Measurements from ENCODE around the gene ACTR10. TPM values are rescaled to one million over a fixed set of nuclear protein-coding genes. Genes with fewer than 3 reads are reported as not detected.
A peak's percentile ranks its signal among the peaks of the same experiment; 100 is the strongest.

The ACTR10 gene
- total and polyA plus RNA-seq, 9 of the 15 experiments (the other 6 are each of a cell fraction or from before 2014, with no cell fraction given): 22.0 to 66.1 (median 34.1) TPM

GRCh38 chr14:58280954-58281787 is 81.2 kb downstream of the ACTR10 start (continued):
- peak; percentile 77; the same call in 1 of the 2 replicates for TF ChIP-seq ARID3A (IDR thresholded peaks at IDR 0.05; ENCODE audit: borderline replicate concordance, low read depth, low read length)
- peak; percentile 76 for TF ChIP-seq FOXJ2 (tag; IDR thresholded peaks at IDR 0.05)
- TF ChIP-seq LCOR (CRISPR knock-in tag; IDR thresholded peaks at IDR 0.05): 0 out of 2 replicates have a peak, but pooled peaks have one; percentile 20
- TF ChIP-seq TEAD1 (CRISPR knock-in tag; IDR thresholded peaks at IDR 0.05): peak in 1 of 2 experiments; percentile 49; a peak in 1 of 4 replicates
- no peak for TF ChIP-seq NCOR1 (IDR thresholded peaks at IDR 0.05)
- 0 out of 2 replicates have a peak, but pooled peaks have one; percentile 50 for TF ChIP-seq HDAC2 (IDR thresholded peaks at IDR 0.05)
- peak; percentile 67 for TF ChIP-seq CBFA2T3 (IDR thresholded peaks at IDR 0.05)
- TF ChIP-seq SOX6 (IDR thresholded peaks at IDR 0.05): peak; percentile 83
- TF ChIP-seq NBN (IDR thresholded peaks at IDR 0.05; ENCODE audit: low read depth): peak; percentile 60; the same call in 1 of the 2 replicates
- 0 out of 2 replicates have a peak, but pooled peaks have one; percentile 43 for TF ChIP-seq ZNF384 (IDR thresholded peaks at IDR 0.05; ENCODE audit: low read depth, low read length)
- TF ChIP-seq KDM1A (IDR thresholded peaks at IDR 0.05): peak; percentile 48 to 54; a peak in 2 of 4 replicates
- no peak for TF ChIP-seq NR2F6 (CRISPR knock-in tag; IDR thresholded peaks at IDR 0.05)
- TF ChIP-seq, protein P1, sequence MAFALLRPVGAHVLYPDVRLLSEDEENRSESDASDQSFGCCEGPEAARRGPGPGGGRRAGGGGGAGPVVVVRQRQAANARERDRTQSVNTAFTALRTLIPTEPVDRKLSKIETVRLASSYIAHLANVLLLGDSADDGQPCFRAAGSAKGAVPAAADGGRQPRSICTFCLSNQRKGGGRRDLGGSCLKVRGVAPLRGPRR (CRISPR knock-in tag; IDR thresholded peaks at IDR 0.05): no peak
- TF ChIP-seq, protein P2, sequence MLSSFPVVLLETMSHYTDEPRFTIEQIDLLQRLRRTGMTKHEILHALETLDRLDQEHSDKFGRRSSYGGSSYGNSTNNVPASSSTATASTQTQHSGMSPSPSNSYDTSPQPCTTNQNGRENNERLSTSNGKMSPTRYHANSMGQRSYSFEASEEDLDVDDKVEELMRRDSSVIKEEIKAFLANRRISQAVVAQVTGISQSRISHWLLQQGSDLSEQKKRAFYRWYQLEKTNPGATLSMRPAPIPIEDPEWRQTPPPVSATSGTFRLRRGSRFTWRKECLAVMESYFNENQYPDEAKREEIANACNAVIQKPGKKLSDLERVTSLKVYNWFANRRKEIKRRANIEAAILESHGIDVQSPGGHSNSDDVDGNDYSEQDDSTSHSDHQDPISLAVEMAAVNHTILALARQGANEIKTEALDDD (IDR thresholded peaks at IDR 0.05): peak; percentile 65
- no peak for TF ChIP-seq NCOA1 (IDR thresholded peaks at IDR 0.05; ENCODE audit: low read depth)
- TF ChIP-seq TEAD4 (IDR thresholded peaks at IDR 0.05; ENCODE audit: low read length): peak; percentile 54; the same call in 1 of the 2 replicates
- no peak for TF ChIP-seq TEAD4 (CRISPR knock-in tag; IDR thresholded peaks at IDR 0.05; ENCODE audit: borderline replicate concordance)
